GM23248 (cell line): ENCODE data around the gene ZC3H4.

Experiments
- EZH2 ChIP-seq: fragments of 200-600 bp; sonication (generic); IDR thresholded peaks from 2 replicates; pipeline ENCODE4 v1.6.1; 2018; ENCODE audit warnings: antibody characterized with exemption, mild to moderate bottlenecking; ENCODE audit not compliant: insufficient read depth, poor library complexity, severe bottlenecking
- EZH2phosphoT487 ChIP-seq: fragments of 200-600 bp; sonication (generic); IDR thresholded peaks from 2 replicates; pipeline ENCODE4 v1.6.1; 2018; ENCODE audit warnings: antibody characterized with exemption, moderate library complexity, mild to moderate bottlenecking, low read depth; ENCODE audit not compliant: insufficient read depth

- TF ChIP-seq EZH2 (no peak), EZH2phosphoT487 (no peak)
Measured at GRCh38 chr19:47022541-47023447, 90.8 kb downstream of the ZC3H4 start.
